ENCODE measurements around the gene NKIRAS2. TPM values are rescaled to one million over a fixed set of nuclear protein-coding genes. Genes with fewer than 3 reads are reported as not detected.

Gene NKIRAS2
- total and polyA plus RNA-seq, 2 experiments from 2014 or later = 31.3 to 52.9 TPM

GRCh38 chr17:42039794-42040763 is 20.2 kb downstream of the NKIRAS2 start:
- no peaks in the 10 kb centered on the region for H3K4me1 ChIP-seq (ENCODE audit: insufficient read depth)
- no peak for ATAC-seq

More at GRCh38 chr17:42039794-42040763, 20.2 kb downstream of the NKIRAS2 start:
- Histone ChIP-seq H3K36me3 (ENCODE audit: insufficient read depth) (no peaks in the 10 kb centered on the region), H3K4me2 (no peak overlapping the region), H3K9me2 (ENCODE audit: insufficient read depth) (no peaks in the 10 kb centered on the region), H3F3A (replicated peaks; ENCODE audit: low read depth) (no peaks in the 10 kb centered on the region), H3K27ac (ENCODE audit: low read depth) (no peak overlapping the region), H4K20me1 (replicated peaks; ENCODE audit: insufficient read depth) (no peaks in the 10 kb centered on the region), H2AFZ (no peak overlapping the region), H3K79me2 (replicated peaks; ENCODE audit: insufficient read depth) (no peaks in the 10 kb centered on the region), H3K4me3 (no peak overlapping the region), H3K27me3 (ENCODE audit: insufficient read depth) (no peaks in the 10 kb centered on the region)
- TF ChIP-seq ZNF331 (CRISPR knock-in tag; IDR thresholded peaks at IDR 0.05; ENCODE audit: low read depth) (no peak), POLR2AphosphoS5 (IDR thresholded peaks at IDR 0.05; ENCODE audit: low read depth) (no peak), CREB1 (CRISPR knock-in tag; IDR thresholded peaks at IDR 0.05; ENCODE audit: low read depth) (no peak), EZH2 (IDR thresholded peaks at IDR 0.05; ENCODE audit: low read depth, unreplicated experiment) (no peak), ZNF114 (CRISPR knock-in tag; IDR thresholded peaks at IDR 0.05) (no peak), STAT1 (IDR thresholded peaks at IDR 0.05; ENCODE audit: unreplicated experiment) (no peak), NANOG (IDR thresholded peaks at IDR 0.05; ENCODE audit: borderline replicate concordance) (no peak), REST (IDR thresholded peaks at IDR 0.05; ENCODE audit: unreplicated experiment) (no peak), JUNB (IDR thresholded peaks at IDR 0.05; ENCODE audit: unreplicated experiment) (no peak), EZH2phosphoT487 (IDR thresholded peaks at IDR 0.05; ENCODE audit: unreplicated experiment) (no peak)
- TF ChIP-seq, protein P1, sequence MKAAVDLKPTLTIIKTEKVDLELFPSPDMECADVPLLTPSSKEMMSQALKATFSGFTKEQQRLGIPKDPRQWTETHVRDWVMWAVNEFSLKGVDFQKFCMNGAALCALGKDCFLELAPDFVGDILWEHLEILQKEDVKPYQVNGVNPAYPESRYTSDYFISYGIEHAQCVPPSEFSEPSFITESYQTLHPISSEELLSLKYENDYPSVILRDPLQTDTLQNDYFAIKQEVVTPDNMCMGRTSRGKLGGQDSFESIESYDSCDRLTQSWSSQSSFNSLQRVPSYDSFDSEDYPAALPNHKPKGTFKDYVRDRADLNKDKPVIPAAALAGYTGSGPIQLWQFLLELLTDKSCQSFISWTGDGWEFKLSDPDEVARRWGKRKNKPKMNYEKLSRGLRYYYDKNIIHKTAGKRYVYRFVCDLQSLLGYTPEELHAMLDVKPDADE (IDR thresholded peaks at IDR 0.05) = no peak
- TF ChIP-seq, protein P2, sequence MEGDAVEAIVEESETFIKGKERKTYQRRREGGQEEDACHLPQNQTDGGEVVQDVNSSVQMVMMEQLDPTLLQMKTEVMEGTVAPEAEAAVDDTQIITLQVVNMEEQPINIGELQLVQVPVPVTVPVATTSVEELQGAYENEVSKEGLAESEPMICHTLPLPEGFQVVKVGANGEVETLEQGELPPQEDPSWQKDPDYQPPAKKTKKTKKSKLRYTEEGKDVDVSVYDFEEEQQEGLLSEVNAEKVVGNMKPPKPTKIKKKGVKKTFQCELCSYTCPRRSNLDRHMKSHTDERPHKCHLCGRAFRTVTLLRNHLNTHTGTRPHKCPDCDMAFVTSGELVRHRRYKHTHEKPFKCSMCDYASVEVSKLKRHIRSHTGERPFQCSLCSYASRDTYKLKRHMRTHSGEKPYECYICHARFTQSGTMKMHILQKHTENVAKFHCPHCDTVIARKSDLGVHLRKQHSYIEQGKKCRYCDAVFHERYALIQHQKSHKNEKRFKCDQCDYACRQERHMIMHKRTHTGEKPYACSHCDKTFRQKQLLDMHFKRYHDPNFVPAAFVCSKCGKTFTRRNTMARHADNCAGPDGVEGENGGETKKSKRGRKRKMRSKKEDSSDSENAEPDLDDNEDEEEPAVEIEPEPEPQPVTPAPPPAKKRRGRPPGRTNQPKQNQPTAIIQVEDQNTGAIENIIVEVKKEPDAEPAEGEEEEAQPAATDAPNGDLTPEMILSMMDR (conservative IDR thresholded peaks at IDR 0.05; ENCODE audit: low read depth in 2 of 2) = no peak
- TF ChIP-seq, protein P3, sequence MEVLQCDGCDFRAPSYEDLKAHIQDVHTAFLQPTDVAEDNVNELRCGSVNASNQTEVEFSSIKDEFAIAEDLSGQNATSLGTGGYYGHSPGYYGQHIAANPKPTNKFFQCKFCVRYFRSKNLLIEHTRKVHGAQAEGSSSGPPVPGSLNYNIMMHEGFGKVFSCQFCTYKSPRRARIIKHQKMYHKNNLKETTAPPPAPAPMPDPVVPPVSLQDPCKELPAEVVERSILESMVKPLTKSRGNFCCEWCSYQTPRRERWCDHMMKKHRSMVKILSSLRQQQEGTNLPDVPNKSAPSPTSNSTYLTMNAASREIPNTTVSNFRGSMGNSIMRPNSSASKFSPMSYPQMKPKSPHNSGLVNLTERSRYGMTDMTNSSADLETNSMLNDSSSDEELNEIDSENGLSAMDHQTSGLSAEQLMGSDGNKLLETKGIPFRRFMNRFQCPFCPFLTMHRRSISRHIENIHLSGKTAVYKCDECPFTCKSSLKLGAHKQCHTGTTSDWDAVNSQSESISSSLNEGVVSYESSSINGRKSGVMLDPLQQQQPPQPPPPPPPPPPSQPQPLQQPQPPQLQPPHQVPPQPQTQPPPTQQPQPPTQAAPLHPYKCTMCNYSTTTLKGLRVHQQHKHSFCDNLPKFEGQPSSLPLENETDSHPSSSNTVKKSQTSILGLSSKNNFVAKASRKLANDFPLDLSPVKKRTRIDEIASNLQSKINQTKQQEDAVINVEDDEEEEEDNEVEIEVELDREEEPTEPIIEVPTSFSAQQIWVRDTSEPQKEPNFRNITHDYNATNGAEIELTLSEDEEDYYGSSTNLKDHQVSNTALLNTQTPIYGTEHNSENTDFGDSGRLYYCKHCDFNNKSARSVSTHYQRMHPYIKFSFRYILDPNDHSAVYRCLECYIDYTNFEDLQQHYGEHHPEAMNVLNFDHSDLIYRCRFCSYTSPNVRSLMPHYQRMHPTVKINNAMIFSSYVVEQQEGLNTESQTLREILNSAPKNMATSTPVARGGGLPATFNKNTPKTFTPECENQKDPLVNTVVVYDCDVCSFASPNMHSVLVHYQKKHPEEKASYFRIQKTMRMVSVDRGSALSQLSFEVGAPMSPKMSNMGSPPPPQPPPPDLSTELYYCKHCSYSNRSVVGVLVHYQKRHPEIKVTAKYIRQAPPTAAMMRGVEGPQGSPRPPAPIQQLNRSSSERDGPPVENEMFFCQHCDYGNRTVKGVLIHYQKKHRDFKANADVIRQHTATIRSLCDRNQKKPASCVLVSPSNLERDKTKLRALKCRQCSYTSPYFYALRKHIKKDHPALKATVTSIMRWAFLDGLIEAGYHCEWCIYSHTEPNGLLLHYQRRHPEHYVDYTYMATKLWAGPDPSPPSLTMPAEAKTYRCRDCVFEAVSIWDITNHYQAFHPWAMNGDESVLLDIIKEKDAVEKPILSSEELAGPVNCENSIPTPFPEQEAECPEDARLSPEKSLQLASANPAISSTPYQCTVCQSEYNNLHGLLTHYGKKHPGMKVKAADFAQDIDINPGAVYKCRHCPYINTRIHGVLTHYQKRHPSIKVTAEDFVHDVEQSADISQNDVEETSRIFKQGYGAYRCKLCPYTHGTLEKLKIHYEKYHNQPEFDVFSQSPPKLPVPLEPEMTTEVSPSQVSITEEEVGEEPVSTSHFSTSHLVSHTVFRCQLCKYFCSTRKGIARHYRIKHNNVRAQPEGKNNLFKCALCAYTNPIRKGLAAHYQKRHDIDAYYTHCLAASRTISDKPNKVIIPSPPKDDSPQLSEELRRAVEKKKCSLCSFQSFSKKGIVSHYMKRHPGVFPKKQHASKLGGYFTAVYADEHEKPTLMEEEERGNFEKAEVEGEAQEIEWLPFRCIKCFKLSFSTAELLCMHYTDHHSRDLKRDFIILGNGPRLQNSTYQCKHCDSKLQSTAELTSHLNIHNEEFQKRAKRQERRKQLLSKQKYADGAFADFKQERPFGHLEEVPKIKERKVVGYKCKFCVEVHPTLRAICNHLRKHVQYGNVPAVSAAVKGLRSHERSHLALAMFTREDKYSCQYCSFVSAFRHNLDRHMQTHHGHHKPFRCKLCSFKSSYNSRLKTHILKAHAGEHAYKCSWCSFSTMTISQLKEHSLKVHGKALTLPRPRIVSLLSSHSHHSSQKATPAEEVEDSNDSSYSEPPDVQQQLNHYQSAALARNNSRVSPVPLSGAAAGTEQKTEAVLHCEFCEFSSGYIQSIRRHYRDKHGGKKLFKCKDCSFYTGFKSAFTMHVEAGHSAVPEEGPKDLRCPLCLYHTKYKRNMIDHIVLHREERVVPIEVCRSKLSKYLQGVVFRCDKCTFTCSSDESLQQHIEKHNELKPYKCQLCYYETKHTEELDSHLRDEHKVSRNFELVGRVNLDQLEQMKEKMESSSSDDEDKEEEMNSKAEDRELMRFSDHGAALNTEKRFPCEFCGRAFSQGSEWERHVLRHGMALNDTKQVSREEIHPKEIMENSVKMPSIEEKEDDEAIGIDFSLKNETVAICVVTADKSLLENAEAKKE (CRISPR knock-in tag; IDR thresholded peaks at IDR 0.05) = no peak
- Mint-ChIP-seq H3K36me3 (ENCODE audit: low read depth) (no peaks in the 10 kb centered on the region; the same call in 2 of the 3 replicates), H3K27me3 (ENCODE audit: insufficient read depth, low read depth, poor library complexity) (peaks cover 2% of the 10 kb centered on the region), H3K4me3 (no peak overlapping the region), H3K27ac (no peak overlapping the region), H3K9me3 (no peaks in the 10 kb centered on the region), H3K4me1 (peaks cover 13% of the 10 kb centered on the region)
- DNase-seq (ENCODE audit: low spot score) = no peak

All from GM23338 (cell line).